ENCODE results near the gene ODF2.

GRCh38 chr9:128409450-128409849 is 46.4 kb upstream of the ODF2 start:
- TF ChIP-seq NRF1 (IDR thresholded peaks at IDR 0.05; ENCODE audit: low read depth, low read length) (no peak), CTCF (IDR thresholded peaks at IDR 0.05; ENCODE audit: control extremely low read depth in 1 of 3, insufficient read depth in 1 of 3, low read depth in 1 of 3, low read length in 3 of 3) (no peak), MAFK (IDR thresholded peaks at IDR 0.05; ENCODE audit: low read depth, low read length) (no peak), EZH2 (IDR thresholded peaks at IDR 0.05; ENCODE audit: low read depth, low read length, severe bottlenecking) (no peak), TEAD4 (IDR thresholded peaks at IDR 0.05; ENCODE audit: low read depth, low read length) (no peak), BRCA1 (IDR thresholded peaks at IDR 0.05; ENCODE audit: low read depth, low read length) (no peak), RXRA (IDR thresholded peaks at IDR 0.05; ENCODE audit: insufficient read depth, low read depth, low read length) (no peak), EP300 (IDR thresholded peaks at IDR 0.05; ENCODE audit: borderline replicate concordance in 1 of 2, low read depth in 2 of 2, low read length in 2 of 2) (no peak), POLR2AphosphoS5 (IDR thresholded peaks at IDR 0.05; ENCODE audit: low read depth, low read length) (no peak), JUN (IDR thresholded peaks at IDR 0.05; ENCODE audit: low read depth, low read length) (no peak), TAF7 (optimal IDR thresholded peaks at IDR 0.05; ENCODE audit: borderline replicate concordance, low read depth, low read length) (no peak), CHD7 (IDR thresholded peaks at IDR 0.05; ENCODE audit: insufficient replicate concordance, low read length) (no peak), GABPA (IDR thresholded peaks at IDR 0.05; ENCODE audit: borderline replicate concordance, insufficient read depth, low read length) (no peak)

All from H1 (cell line).